HG02588 (cell line): ENCODE measurements around the gene ACTR3C.
"Not testable (repeated sequence)": the region's sequence is repeated elsewhere in the genome, so short reads cannot be mapped to it uniquely, and the experiment has no call there.

Source experiments
- ATAC-seq: cut with Tn5 transposase; IDR thresholded peaks from one replicate; pipeline ENCODE4 v1.9.1; 2021; ENCODE audit warnings: mild to moderate bottlenecking, moderate library complexity; ENCODE audit not compliant: unreplicated experiment

The ACTR3C gene

DNA sequence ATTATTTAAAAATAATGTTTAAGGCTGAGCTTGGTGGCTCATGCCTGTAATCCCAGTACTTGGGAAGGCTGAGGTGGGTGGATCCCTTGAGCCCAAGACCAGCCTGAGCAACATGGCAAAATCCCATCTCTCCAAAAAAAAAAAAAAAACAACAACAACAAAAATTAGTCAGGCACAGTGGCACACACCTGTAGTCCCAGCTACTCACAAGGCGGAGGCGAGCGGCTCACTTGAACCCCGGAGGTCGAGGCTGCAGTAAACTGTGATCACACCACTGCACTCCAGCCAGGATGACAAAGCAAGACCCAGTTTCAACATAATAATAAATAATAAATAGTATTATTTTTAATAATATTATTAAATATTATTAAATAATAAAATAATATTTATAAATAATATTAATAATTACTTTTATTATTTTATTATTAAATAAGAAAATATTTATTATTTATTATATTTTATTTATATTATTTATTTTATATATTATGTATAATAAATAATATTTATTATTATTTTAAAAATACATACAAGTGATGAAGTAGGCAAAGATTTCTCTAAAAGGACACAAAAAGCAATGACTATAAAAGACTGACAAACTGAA, 8.6 kb downstream of the ACTR3C start:
- no peak for ATAC-seq

DNA sequence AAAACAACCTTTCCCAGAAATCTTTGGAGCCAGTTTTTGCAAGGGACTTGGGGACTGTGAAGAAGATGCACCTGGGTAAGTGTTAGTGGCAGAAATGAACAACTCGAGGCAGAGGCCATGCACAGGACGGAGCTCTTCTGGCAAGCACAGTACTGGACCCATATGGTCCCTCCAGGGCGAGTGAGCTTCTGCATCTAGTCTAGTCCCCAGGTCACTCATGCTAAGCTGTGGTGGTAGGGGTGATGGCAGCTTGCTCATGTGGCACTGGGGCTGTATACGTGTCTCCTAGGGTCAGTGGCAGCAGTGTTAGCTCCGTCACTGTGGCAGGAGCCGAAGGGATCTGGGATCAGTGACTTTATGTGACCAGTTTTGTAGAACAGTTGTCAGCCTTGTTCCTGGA, 9.5 kb downstream of the ACTR3C start:
- no peak for ATAC-seq

GRCh38 chr7:150313367-150313809, 10.0 kb downstream of the ACTR3C start:
- no peak for ATAC-seq

DNA sequence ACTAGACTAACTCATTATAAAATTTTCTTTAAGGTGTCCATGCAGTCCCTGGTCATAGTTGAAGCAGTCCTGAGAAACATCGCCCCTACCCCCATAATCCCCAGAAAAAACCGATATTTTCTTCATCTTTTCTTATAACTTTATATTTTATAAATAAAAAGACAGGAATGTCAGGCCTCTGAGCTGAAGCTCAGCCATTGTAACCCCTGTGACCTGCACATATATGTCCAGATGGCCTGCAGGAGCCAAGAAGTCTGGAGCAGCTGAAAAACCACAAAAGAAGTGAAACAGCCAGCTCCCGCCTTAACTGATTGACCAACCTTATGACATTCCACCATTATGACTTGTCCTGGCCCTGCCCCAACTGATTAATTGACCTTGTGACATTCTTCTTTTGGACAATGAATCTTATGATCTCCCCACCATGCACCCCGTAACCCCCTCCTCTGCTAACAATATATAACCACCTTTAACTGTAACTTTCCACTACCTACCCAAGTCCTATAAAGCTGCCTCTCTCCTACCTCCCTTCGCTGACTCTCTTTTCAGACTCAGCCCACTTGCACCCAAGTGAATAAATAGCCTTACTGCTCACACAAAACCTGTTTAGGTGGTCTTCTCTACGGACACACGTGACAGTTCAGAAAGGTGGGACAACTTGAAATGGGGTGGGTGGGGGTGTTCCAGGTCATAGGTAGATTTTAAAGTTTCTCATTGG, 10.5 kb downstream of the ACTR3C start:
- ATAC-seq, result not testable (repeated sequence)

DNA sequence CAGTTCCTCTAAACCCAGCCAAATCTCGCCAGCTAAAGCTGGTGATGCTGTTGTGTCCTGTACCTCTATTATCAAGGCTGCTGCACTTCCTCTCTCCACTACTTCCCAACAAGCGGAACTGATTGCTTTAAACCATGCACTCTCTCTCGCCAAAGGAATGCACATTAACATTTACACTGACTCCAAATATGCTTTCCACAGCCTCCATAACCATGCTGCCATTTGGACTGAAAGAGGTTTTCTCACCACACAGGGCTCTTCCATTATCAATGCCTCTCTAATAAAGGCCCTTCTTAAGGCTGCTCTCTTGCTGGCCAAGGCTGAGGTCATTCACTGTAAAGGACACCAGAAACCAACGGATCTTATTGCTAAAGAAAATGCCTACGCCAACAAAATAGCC, 11.6 kb downstream of the ACTR3C start:
- no peak for ATAC-seq

DNA sequence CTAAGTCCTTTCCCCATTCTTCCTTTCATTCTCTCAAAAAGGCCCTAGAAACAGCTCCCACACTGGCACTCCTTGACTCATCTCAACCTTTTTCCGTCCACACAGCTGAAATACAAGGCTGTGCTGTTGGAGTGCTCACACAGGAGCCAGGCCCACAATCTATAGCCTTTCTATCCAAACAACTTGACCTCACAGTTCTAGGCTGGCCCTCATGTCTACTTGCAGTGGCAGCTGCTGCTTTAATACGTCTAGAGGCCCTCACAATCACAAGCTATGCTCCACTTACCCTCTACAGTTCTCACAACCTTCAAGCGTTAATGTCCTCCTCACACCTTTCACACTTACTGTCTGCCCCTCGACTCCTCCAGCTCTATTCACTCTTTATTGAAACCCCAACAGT, 12.2 kb downstream of the ACTR3C start:
- no peak for ATAC-seq

- ATAC-seq, result no peak
Measured at GRCh38 chr7:150308575-150308974, 14.8 kb downstream of the ACTR3C start.

- ATAC-seq, result no peak
Measured at GRCh38 chr7:150307904-150308303, 15.4 kb downstream of the ACTR3C start.

DNA sequence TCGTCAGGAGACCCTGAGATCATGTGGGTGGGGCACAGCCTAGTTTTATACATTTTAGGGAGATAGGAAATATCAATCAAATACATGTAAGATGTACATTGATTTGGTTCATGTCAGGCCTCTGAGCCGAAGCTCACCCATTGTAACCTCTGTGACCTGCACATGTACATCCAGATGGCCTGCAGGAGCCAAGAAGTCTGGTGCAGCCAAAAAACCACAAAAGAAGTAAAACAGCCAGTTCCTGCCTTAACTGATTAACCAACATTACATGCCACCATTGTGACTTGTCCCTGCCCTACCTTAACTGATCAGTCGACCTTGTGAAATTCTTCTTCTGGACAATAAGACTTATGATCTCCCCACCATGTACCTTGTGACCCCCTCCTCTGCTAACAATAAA, 16.2 kb downstream of the ACTR3C start:
- no peak for ATAC-seq

DNA sequence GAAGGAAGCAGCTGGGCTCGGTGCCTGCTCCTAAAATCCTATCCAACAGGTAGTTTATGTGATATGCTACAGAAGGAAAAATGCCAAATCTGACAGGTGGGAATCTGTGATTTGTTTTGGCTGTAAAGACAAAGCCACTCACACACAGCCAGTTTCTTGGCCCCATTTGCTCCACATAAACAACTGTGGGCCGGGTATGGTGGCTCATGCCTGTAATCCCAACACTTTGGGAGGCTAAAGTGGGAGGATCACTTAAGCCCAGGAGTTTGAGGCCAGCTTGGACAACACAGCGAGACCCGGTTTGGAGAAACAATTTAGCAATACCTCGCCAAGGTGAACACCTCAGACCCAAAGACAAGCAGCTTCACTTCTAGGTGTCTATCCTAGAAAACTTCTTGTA, 17.0 kb downstream of the ACTR3C start:
- ATAC-seq, result not testable (repeated sequence)

GRCh38 chr7:150305903-150306284, 17.5 kb downstream of the ACTR3C start:
- not testable (repeated sequence) for ATAC-seq

- ATAC-seq, result not testable (repeated sequence)
Measured at GRCh38 chr7:150305259-150305902, 18.0 kb downstream of the ACTR3C start.

- not testable (repeated sequence) for ATAC-seq
Measured at GRCh38 chr7:150304499-150305258, 18.7 kb downstream of the ACTR3C start.

GRCh38 chr7:150302908-150303310, 20.4 kb downstream of the ACTR3C start:
- ATAC-seq, result not testable (repeated sequence)

GRCh38 chr7:150297978-150298377, 25.4 kb downstream of the ACTR3C start:
- not testable (repeated sequence) for ATAC-seq

GRCh38 chr7:150296802-150297201, 26.5 kb downstream of the ACTR3C start:
- not testable (repeated sequence) for ATAC-seq

DNA sequence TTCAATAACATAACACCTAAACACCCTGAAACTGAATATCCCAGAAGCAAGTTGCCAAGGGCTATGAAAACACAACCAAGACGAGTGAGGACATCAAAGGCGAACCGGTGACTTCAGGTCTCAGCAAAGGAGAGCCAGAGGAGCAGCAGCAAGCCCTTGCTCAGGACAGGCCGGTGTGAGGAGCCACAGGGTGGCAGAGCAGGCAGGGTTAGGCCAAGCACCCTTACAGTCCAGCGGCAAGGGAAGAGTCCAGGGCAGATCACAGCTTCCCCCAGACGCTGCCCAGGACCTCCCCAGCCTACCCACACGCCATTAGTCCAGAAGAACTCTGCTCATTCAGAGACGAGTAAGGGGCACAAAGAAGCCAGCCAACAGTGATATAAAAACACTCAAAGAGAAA, 27.7 kb downstream of the ACTR3C start:
- ATAC-seq, result not testable (repeated sequence)

DNA sequence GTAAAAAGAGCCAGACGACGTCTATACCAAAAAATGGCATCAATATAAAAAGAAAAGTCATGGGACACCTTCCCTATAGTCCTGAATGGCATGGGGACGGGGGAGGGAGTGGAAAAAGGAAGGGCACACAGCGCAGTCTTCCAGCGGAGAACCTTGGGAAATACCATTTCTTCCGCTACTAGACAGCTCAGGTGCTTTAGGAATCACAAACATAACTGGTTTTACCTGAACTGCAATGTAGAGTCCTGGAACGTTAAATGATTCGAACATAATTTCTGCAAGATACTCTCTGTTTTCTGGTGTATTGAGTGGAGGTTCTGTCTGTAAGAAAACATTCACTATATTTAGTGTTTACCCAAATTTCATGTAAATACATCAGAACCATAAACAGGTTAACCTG, 28.3 kb downstream of the ACTR3C start:
- ATAC-seq, result not testable (repeated sequence)

GRCh38 chr7:150290317-150290716, 33.0 kb downstream of the ACTR3C start:
- not testable (repeated sequence) for ATAC-seq

DNA sequence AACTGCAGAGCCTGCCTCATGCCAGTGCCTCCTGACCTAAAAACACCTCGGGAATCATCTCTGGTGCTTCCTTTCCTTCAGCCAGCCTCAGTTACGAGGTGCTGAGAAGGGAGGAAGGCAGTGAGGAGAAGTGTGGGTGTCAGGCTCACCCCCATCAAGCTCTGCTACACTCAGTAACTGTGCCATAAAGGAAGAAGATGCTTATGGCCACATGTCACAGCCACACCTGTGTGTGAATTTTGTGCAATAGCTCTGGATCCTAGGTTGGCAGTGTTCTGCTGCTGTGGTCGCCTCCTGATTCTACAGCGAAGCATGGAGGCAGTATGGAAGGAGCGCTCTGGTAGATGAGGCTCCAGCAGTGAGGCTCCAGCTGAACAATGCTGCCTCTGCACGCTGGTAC, 34.5 kb downstream of the ACTR3C start:
- not testable (repeated sequence) for ATAC-seq

DNA sequence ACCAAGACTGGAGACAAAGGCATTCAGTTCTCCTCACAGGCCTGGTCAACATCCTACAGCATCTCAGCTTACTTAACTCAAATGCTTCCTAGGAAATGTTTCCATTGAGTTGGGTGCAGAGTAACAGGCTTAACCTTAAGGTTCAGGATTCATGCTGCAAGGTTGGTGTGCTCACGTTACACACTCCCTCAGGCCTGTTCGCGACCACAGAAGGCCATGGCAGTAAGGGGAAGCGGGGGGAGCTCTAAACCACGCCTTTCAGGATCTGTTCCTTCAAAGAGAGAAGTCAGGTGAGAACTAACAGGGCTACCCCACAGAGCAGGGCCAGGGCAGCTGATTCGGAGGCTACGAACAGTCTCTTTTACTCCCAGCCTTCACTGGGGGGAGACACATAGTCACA, 35.5 kb downstream of the ACTR3C start:
- ATAC-seq, result not testable (repeated sequence)
